Activated naive CD8-positive, alpha-beta T cell treated with anti-CD3 and anti-CD28 coated beads, Interleukin-2, amount 50 U/mL, for 24 hours (primary cell): ENCODE results near the gene SNX14.
A peak's percentile ranks its signal among the peaks of the same experiment; 100 is the strongest.

Experiments
- ATAC-seq: fragments of 150-1000 bp; cut with Tn5 transposase; one replicate; pipeline ENCODE4 v1.10.0; 2021
- DNase-seq: peaks from one replicate; pipeline ENCODE4 v3.0.0; 2021
- H3K27ac Mint-ChIP-seq: one replicate; pipeline ENCODE4 v1.8.0; 2021; ENCODE audit warnings: mild to moderate bottlenecking, mixed read lengths
- H3K27me3 Mint-ChIP-seq: one replicate; pipeline ENCODE4 v1.8.0; 2021; ENCODE audit warnings: mixed read lengths
- H3K36me3 Mint-ChIP-seq: one replicate; pipeline ENCODE4 v1.8.0; 2021; ENCODE audit warnings: low read depth, mixed read lengths
- H3K4me1 Mint-ChIP-seq: one replicate; pipeline ENCODE4 v1.8.0; 2021; ENCODE audit warnings: mixed read lengths
- H3K4me3 Mint-ChIP-seq: one replicate; pipeline ENCODE4 v1.8.0; 2021; ENCODE audit warnings: mild to moderate bottlenecking, moderate library complexity, mixed read lengths
- H3K9me3 Mint-ChIP-seq: one replicate; pipeline ENCODE4 v1.8.0; 2021; ENCODE audit warnings: mixed read lengths

The SNX14 gene

GRCh38 chr6:85469276-85470022 is 124.2 kb downstream of the SNX14 start:
- Mint-ChIP-seq H3K9me3 (no peaks in the 10 kb centered on the region), H3K4me3 (no peak overlapping the region), H3K4me1 (peaks cover 43% of the 10 kb centered on the region), H3K27ac (no peak overlapping the region), H3K36me3 (peaks cover 10% of the 10 kb centered on the region), H3K27me3 (no peaks in the 10 kb centered on the region)
- no peak for DNase-seq
- no peak for ATAC-seq

GRCh38 chr6:85468326-85468725 is 125.3 kb downstream of the SNX14 start:
- Mint-ChIP-seq H3K27ac (no peak overlapping the region), H3K27me3 (no peaks in the 10 kb centered on the region), H3K36me3 (peaks cover 8% of the 10 kb centered on the region), H3K4me3 (no peak overlapping the region), H3K4me1 (peaks cover 48% of the 10 kb centered on the region), H3K9me3 (no peaks in the 10 kb centered on the region)
- ATAC-seq = no peak
- DNase-seq = no peak

GRCh38 chr6:85465762-85466161 is 127.9 kb downstream of the SNX14 start:
- DNase-seq (no peak), ATAC-seq (no peak)
- Mint-ChIP-seq H3K27ac (peak overlapping the region; percentile 96), H3K27me3 (no peaks in the 10 kb centered on the region), H3K9me3 (no peaks in the 10 kb centered on the region), H3K4me3 (peak overlapping the region; percentile 61), H3K36me3 (peaks cover 8% of the 10 kb centered on the region), H3K4me1 (peaks cover 74% of the 10 kb centered on the region)

GRCh38 chr6:85464722-85465150 is 128.9 kb downstream of the SNX14 start:
- peak; percentile 78 for ATAC-seq
- Mint-ChIP-seq H3K4me1 (peaks cover 80% of the 10 kb centered on the region), H3K4me3 (peak overlapping the region; percentile 61), H3K27me3 (no peaks in the 10 kb centered on the region), H3K36me3 (peaks cover 8% of the 10 kb centered on the region), H3K27ac (peak overlapping the region; percentile 96), H3K9me3 (no peaks in the 10 kb centered on the region)
- peak; percentile 59 for DNase-seq

- H3K4me3 Mint-ChIP-seq = peak overlapping the region; percentile 61
- peaks cover 5% of the 10 kb centered on the region for H3K36me3 Mint-ChIP-seq
- H3K27ac Mint-ChIP-seq = peak overlapping the region; percentile 96
- DNase-seq = peak; percentile 70
- H3K4me1 Mint-ChIP-seq = peaks cover 83% of the 10 kb centered on the region
- no peaks in the 10 kb centered on the region for H3K9me3 Mint-ChIP-seq
- H3K27me3 Mint-ChIP-seq = no peaks in the 10 kb centered on the region
- peak; percentile 44 for ATAC-seq
Measured at GRCh38 chr6:85464260-85464644, 129.4 kb downstream of the SNX14 start.

GRCh38 chr6:85463621-85464259 is 129.9 kb downstream of the SNX14 start:
- Mint-ChIP-seq H3K27ac (peak overlapping the region; percentile 96), H3K9me3 (no peaks in the 10 kb centered on the region), H3K36me3 (peaks cover 3% of the 10 kb centered on the region), H3K4me3 (peak overlapping the region; percentile 61), H3K4me1 (peaks cover 86% of the 10 kb centered on the region), H3K27me3 (no peaks in the 10 kb centered on the region)
- DNase-seq (no peak), ATAC-seq (no peak)

- peaks cover 93% of the 10 kb centered on the region for H3K4me1 Mint-ChIP-seq
- DNase-seq = no peak
- no peak overlapping the region for H3K4me3 Mint-ChIP-seq
- no peak for ATAC-seq
- H3K9me3 Mint-ChIP-seq = no peaks in the 10 kb centered on the region
- H3K36me3 Mint-ChIP-seq = peaks cover 3% of the 10 kb centered on the region
- H3K27ac Mint-ChIP-seq = peak overlapping the region; percentile 96
- H3K27me3 Mint-ChIP-seq = no peaks in the 10 kb centered on the region
Measured at GRCh38 chr6:85462673-85463072, 131.0 kb downstream of the SNX14 start.

- Mint-ChIP-seq H3K27ac (peak overlapping the region; percentile 96), H3K4me1 (peaks cover 100% of the 10 kb centered on the region), H3K4me3 (peak overlapping the region; percentile 48), H3K36me3 (peaks cover under 1% of the 10 kb centered on the region), H3K9me3 (no peaks in the 10 kb centered on the region), H3K27me3 (no peaks in the 10 kb centered on the region)
- ATAC-seq = peak; percentile 0
- no peak for DNase-seq
Measured at GRCh38 chr6:85461798-85462170, 131.9 kb downstream of the SNX14 start.

GRCh38 chr6:85460921-85461797 is 132.5 kb downstream of the SNX14 start:
- H3K4me1 Mint-ChIP-seq = peaks cover 100% of the 10 kb centered on the region
- no peaks in the 10 kb centered on the region for H3K36me3 Mint-ChIP-seq
- ATAC-seq = peak; percentile 42
- DNase-seq = peak; percentile 52
- H3K27me3 Mint-ChIP-seq = no peaks in the 10 kb centered on the region
- H3K4me3 Mint-ChIP-seq = peak overlapping the region; percentile 48
- peak overlapping the region; percentile 96 for H3K27ac Mint-ChIP-seq
- H3K9me3 Mint-ChIP-seq = no peaks in the 10 kb centered on the region

- ATAC-seq (no peak), DNase-seq (no peak)
- Mint-ChIP-seq H3K27ac (peak overlapping the region; percentile 96), H3K4me3 (peak overlapping the region; percentile 31), H3K9me3 (no peaks in the 10 kb centered on the region), H3K27me3 (no peaks in the 10 kb centered on the region), H3K36me3 (no peaks in the 10 kb centered on the region), H3K4me1 (peaks cover 100% of the 10 kb centered on the region)
Measured at GRCh38 chr6:85460154-85460920, 133.3 kb downstream of the SNX14 start.

- H3K27ac Mint-ChIP-seq = peak overlapping the region; percentile 78
Measured at GRCh38 chr6:85459224-85459901, 134.3 kb downstream of the SNX14 start.

GRCh38 chr6:85458782-85459181 is 134.9 kb downstream of the SNX14 start:
- H3K27ac Mint-ChIP-seq = peak overlapping the region; percentile 15
- ATAC-seq (no peak), DNase-seq (no peak)
- H3K36me3 Mint-ChIP-seq = peaks cover 6% of the 10 kb centered on the region
- H3K4me3 Mint-ChIP-seq = peak overlapping the region; percentile 10
- H3K4me1 Mint-ChIP-seq = peaks cover 100% of the 10 kb centered on the region
- no peaks in the 10 kb centered on the region for H3K9me3 Mint-ChIP-seq
- no peaks in the 10 kb centered on the region for H3K27me3 Mint-ChIP-seq

More at GRCh38 chr6:85459224-85459901, 134.3 kb downstream of the SNX14 start:
- H3K4me3 Mint-ChIP-seq = peak overlapping the region; percentile 10
- no peaks in the 10 kb centered on the region for H3K27me3 Mint-ChIP-seq
- peaks cover under 1% of the 10 kb centered on the region for H3K36me3 Mint-ChIP-seq
- DNase-seq (no peak), ATAC-seq (no peak)
- peaks cover 100% of the 10 kb centered on the region for H3K4me1 Mint-ChIP-seq
- no peaks in the 10 kb centered on the region for H3K9me3 Mint-ChIP-seq

- Mint-ChIP-seq H3K4me3 (peak overlapping the region; percentile 21), H3K9me3 (no peaks in the 10 kb centered on the region), H3K27me3 (no peaks in the 10 kb centered on the region), H3K27ac (peak overlapping the region; percentile 15), H3K4me1 (peaks cover 100% of the 10 kb centered on the region), H3K36me3 (peaks cover 6% of the 10 kb centered on the region)
- DNase-seq = no peak
- no peak for ATAC-seq
Measured at GRCh38 chr6:85458184-85458583, 135.5 kb downstream of the SNX14 start.
